ENCODE results near the gene IP6K1. TPM values are rescaled to one million over a fixed set of nuclear protein-coding genes. Genes with fewer than 3 reads are reported as not detected.

IP6K1 gene
- total and polyA plus RNA-seq, 10 of the 15 experiments (the other 5 are each of a cell fraction or from before 2014, with no cell fraction given) = 1.3 to 30.6 (median 18.2) TPM

GRCh38 chr3:49702672-49703071, 83.7 kb downstream of the IP6K1 start:
- no peak overlapping the region for H3K9ac ChIP-seq (ENCODE audit: control insufficient read depth, insufficient read depth, low read length)

GRCh38 chr3:49701388-49702077, 84.8 kb downstream of the IP6K1 start:
- no peak overlapping the region for H2AFZ ChIP-seq (ENCODE audit: control insufficient read depth, low read depth, low read length)
- CTCF ChIA-PET = interaction anchor here (0.8 to 4.6 kb wide), 3 partner anchors 30 to 206 kb away, joined by 3 to 19 read pairs (median 4); no protein-coding TSS in a partner anchor
- H3K27me3 ChIP-seq (replicated peaks in 1 of 2; ENCODE audit: control insufficient read depth in 2 of 2, insufficient read depth in 2 of 2, low read length in 1 of 2) = no peaks in the 10 kb centered on the region
- intact Hi-C loops (cut with micrococcal nuclease; ENCODE audit: unreplicated experiment) = no loop called here
- ATAC-seq (no peak), FAIRE-seq (no peak), DNase-seq (ENCODE audit: low read depth, low spot score) (no peak)
- H3K27ac ChIP-seq (ENCODE audit: control insufficient read depth, insufficient read depth) = no peak overlapping the region
- 93% methylated on average over 21 of the region's 21 CpGs for WGBS (ENCODE audit: insufficient coverage, insufficient replicate concordance, low lambda C conversion rate, missing lambda C conversion rate)
- SMC1A ChIA-PET (ENCODE audit: uncharacterized antibody, unreplicated experiment) = interaction anchor here (1.0 kb wide), 1 partner anchor 138 kb away, joined by 4 read pairs; no protein-coding TSS in a partner anchor
- in situ Hi-C loops (cut with MboI) = no loop called here
- no peak overlapping the region for H3K9ac ChIP-seq (ENCODE audit: control insufficient read depth, insufficient read depth, low read length)
- BruUV-seq (replicated peaks) = no TSS peak
- RAD21 ChIA-PET (ENCODE audit: unreplicated experiment) = interaction anchor here (0.6 to 0.8 kb wide), 2 partner anchors 82 to 138 kb away, joined by 3 to 4 read pairs; no protein-coding TSS in a partner anchor
- peaks cover 0 to 8% of the 10 kb centered on the region in 2 experiments; a peak in 3 of 4 replicates for H3K36me3 ChIP-seq (ENCODE audit: control insufficient read depth in 2 of 2, insufficient read depth in 2 of 2, low read length in 1 of 2)
- H3K9me3 ChIP-seq (replicated peaks; ENCODE audit: control insufficient read depth, insufficient read depth, low read length) = no peaks in the 10 kb centered on the region
- no peak overlapping the region for H3K4me3 ChIP-seq
- H3K4me2 ChIP-seq (ENCODE audit: control insufficient read depth, insufficient read depth) = no peak overlapping the region
- H4K20me1 ChIP-seq (ENCODE audit: control insufficient read depth, insufficient read depth) = no peaks in the 10 kb centered on the region
- H3K4me1 ChIP-seq (ENCODE audit: control insufficient read depth, insufficient read depth, low read length) = no peaks in the 10 kb centered on the region
- POLR2A ChIA-PET = no interaction called here
- H3K79me2 ChIP-seq (ENCODE audit: control insufficient read depth, insufficient read depth, low read length) = no peaks in the 10 kb centered on the region
- TF ChIP-seq CREM (IDR thresholded peaks at IDR 0.05; ENCODE audit: low read depth) (no peak), BACH1 (IDR thresholded peaks at IDR 0.05; ENCODE audit: borderline replicate concordance) (no peak), WRNIP1 (IDR thresholded peaks at IDR 0.05; ENCODE audit: borderline replicate concordance, low read depth, low read length) (no peak), POLR2A (IDR thresholded peaks at IDR 0.05; ENCODE audit: low read depth, low read length) (0 out of 2 replicates have a peak, but pooled peaks have one; percentile 21), RAD21 (IDR thresholded peaks at IDR 0.05; ENCODE audit: insufficient read depth, low read depth, low read length) (0 out of 2 replicates have a peak, but pooled peaks have one; percentile 17), CEBPZ (IDR thresholded peaks at IDR 0.05; ENCODE audit: low read depth, low read length) (no peak), HSF1 (IDR thresholded peaks at IDR 0.05; ENCODE audit: low read depth, low read length) (no peak)

More at GRCh38 chr3:49702672-49703071, 83.7 kb downstream of the IP6K1 start:
- Histone ChIP-seq H2AFZ (ENCODE audit: control insufficient read depth, low read depth, low read length) (no peak overlapping the region), H3K36me3 (ENCODE audit: control insufficient read depth in 2 of 2, insufficient read depth in 2 of 2, low read length in 1 of 2) (peaks cover 0 to 8% of the 10 kb centered on the region in 2 experiments; a peak in 3 of 4 replicates), H4K20me1 (ENCODE audit: control insufficient read depth, insufficient read depth) (no peaks in the 10 kb centered on the region), H3K4me2 (ENCODE audit: control insufficient read depth, insufficient read depth) (no peak overlapping the region), H3K27ac (ENCODE audit: control insufficient read depth, insufficient read depth) (no peak overlapping the region), H3K9me3 (replicated peaks; ENCODE audit: control insufficient read depth, insufficient read depth, low read length) (no peaks in the 10 kb centered on the region), H3K4me1 (ENCODE audit: control insufficient read depth, insufficient read depth, low read length) (no peaks in the 10 kb centered on the region), H3K27me3 (replicated peaks in 1 of 2; ENCODE audit: control insufficient read depth in 2 of 2, insufficient read depth in 2 of 2, low read length in 1 of 2) (no peaks in the 10 kb centered on the region), H3K79me2 (ENCODE audit: control insufficient read depth, insufficient read depth, low read length) (no peaks in the 10 kb centered on the region), H3K4me3 (no peak overlapping the region)
- WGBS (ENCODE audit: insufficient coverage, insufficient replicate concordance, low lambda C conversion rate, missing lambda C conversion rate) = 79% methylated on average over 11 of the region's 11 CpGs
- no peak for TF ChIP-seq IRF4 (IDR thresholded peaks at IDR 0.05; ENCODE audit: low read depth, low read length)
- TF ChIP-seq BHLHE40 (IDR thresholded peaks at IDR 0.05; ENCODE audit: borderline replicate concordance in 1 of 2, low read depth in 2 of 2, low read length in 1 of 2) = no peak
- TF ChIP-seq KDM1A (IDR thresholded peaks at IDR 0.05; ENCODE audit: borderline replicate concordance) = no peak
- FAIRE-seq (no peak), ATAC-seq (no peak), DNase-seq (ENCODE audit: low read depth, low spot score) (no peak)
- ChIA-PET RAD21 (ENCODE audit: unreplicated experiment) (no interaction called here), SMC1A (ENCODE audit: uncharacterized antibody, unreplicated experiment) (no interaction called here), POLR2A (no interaction called here), CTCF (interaction anchor here (0.6 to 4.6 kb wide), 4 partner anchors 10 to 379 kb away, joined by 3 to 19 read pairs (median 4); no protein-coding TSS in a partner anchor)
- in situ Hi-C loops (cut with MboI) = no loop called here
- BruUV-seq (replicated peaks) = no TSS peak
- intact Hi-C loops (cut with micrococcal nuclease; ENCODE audit: unreplicated experiment) = loop anchor here (1.0 kb wide), 2 partner anchors 137 to 204 kb away; no protein-coding TSS in a partner anchor
